Neuronal stem cell (in vitro differentiated cells): Measurements from ENCODE around the gene NEK3.

Experiments
- DNase-seq: peaks from one replicate; pipeline ENCODE4 v3.0.0-alpha.2; 2013; ENCODE audit warnings: low spot score
- H2AFZ ChIP-seq: one replicate; pipeline ENCODE4 v1.6.1; 2013; ENCODE audit warnings: mild to moderate bottlenecking, low read length, inconsistent platforms
- H2AK5ac ChIP-seq: 2 replicates; pipeline ENCODE4 v1.6.1; 2013; ENCODE audit warnings: low read depth, mild to moderate bottlenecking, inconsistent platforms, low read length, moderate library complexity, mixed read lengths
- H2BK120ac ChIP-seq: 2 replicates; pipeline ENCODE4 v1.6.1; 2013; ENCODE audit warnings: low read depth, mild to moderate bottlenecking, inconsistent platforms, low read length, moderate library complexity, mixed read lengths
- H2BK12ac ChIP-seq: one replicate; pipeline ENCODE4 v1.6.1; 2013; ENCODE audit warnings: low read length, inconsistent platforms
- H2BK15ac ChIP-seq: 2 replicates; pipeline ENCODE4 v1.6.1; 2013; ENCODE audit warnings: mild to moderate bottlenecking, low read length, inconsistent platforms, mixed read lengths
- H2BK5ac ChIP-seq: one replicate; pipeline ENCODE4 v1.6.1; 2013; ENCODE audit warnings: inconsistent platforms, mild to moderate bottlenecking, low read length, moderate library complexity
- H3K14ac ChIP-seq: one replicate; pipeline ENCODE4 v1.6.1; 2013; ENCODE audit warnings: low read length, inconsistent platforms
- H3K18ac ChIP-seq: 2 replicates; pipeline ENCODE4 v1.6.1; 2013; ENCODE audit warnings: low read length, inconsistent platforms
- H3K23ac ChIP-seq: 2 replicates; pipeline ENCODE4 v1.6.1; 2013; ENCODE audit warnings: low read depth, mild to moderate bottlenecking, mixed read lengths, low read length, inconsistent platforms; ENCODE audit not compliant: poor library complexity
- H3K27ac ChIP-seq: replicated peaks from 3 replicates; pipeline ENCODE4 v1.5.1; 2013; ENCODE audit warnings: low read length, inconsistent platforms
- H3K27me3 ChIP-seq, 3 experiments: 2 replicates each; pipeline ENCODE4 v1.6.1; 2013; ENCODE audit warnings: low read length in 3 of 3, mild to moderate bottlenecking in 2 of 3, inconsistent platforms in 1 of 3, low read depth in 1 of 3, mixed read lengths in 1 of 3, moderate library complexity in 1 of 3; ENCODE audit not compliant: control insufficient read depth in 3 of 3, insufficient read depth in 3 of 3
- H3K36me3 ChIP-seq, 2 donors: replicated peaks in 1 of 2; 2 replicates each; pipeline ENCODE4 v1.6.1; 2013; ENCODE audit warnings: low read length in 2 of 2; ENCODE audit not compliant: control insufficient read depth in 2 of 2, insufficient read depth in 2 of 2
- H3K4ac ChIP-seq: 2 replicates; pipeline ENCODE4 v1.6.1; 2013; ENCODE audit warnings: inconsistent platforms, mild to moderate bottlenecking, low read length, moderate library complexity
- H3K4me1 ChIP-seq, 2 donors: 1 replicate in 1 of 2; 2 replicates in 1 of 2; pipeline ENCODE4 v1.6.1; 2013; ENCODE audit warnings: low read length in 2 of 2, low read depth in 1 of 2; ENCODE audit not compliant: control insufficient read depth in 2 of 2, insufficient read depth in 1 of 2
- H3K4me2 ChIP-seq: one replicate; pipeline ENCODE4 v1.6.1; 2013; ENCODE audit warnings: mild to moderate bottlenecking, low read length, inconsistent platforms; ENCODE audit not compliant: insufficient read depth, poor library complexity, severe bottlenecking
- H3K4me3 ChIP-seq, 2 donors: 2 replicates each; pipeline ENCODE4 v1.5.1; 2013; ENCODE audit warnings: low read length in 2 of 2, mild to moderate bottlenecking in 2 of 2, inconsistent platforms in 1 of 2, moderate library complexity in 1 of 2
- H3K79me1 ChIP-seq: one replicate; pipeline ENCODE4 v1.6.1; 2013; ENCODE audit warnings: low read depth, mild to moderate bottlenecking, inconsistent platforms, low read length, moderate library complexity
- H3K9ac ChIP-seq: one replicate; pipeline ENCODE4 v1.6.1; 2013; ENCODE audit warnings: mild to moderate bottlenecking, low read depth, low read length, inconsistent platforms; ENCODE audit not compliant: poor library complexity
- H3K9me3 ChIP-seq, 2 donors: replicated peaks in 1 of 2; 2 replicates each; pipeline versions ENCODE3 to v1.6.1; 2013; ENCODE audit warnings: low read length in 2 of 2, mild to moderate bottlenecking in 2 of 2, inconsistent platforms in 1 of 2, low read depth in 1 of 2, mixed read lengths in 1 of 2, moderate library complexity in 1 of 2; ENCODE audit not compliant: control insufficient read depth in 2 of 2, insufficient read depth in 1 of 2
- H4K8ac ChIP-seq: one replicate; pipeline ENCODE4 v1.6.1; 2013; ENCODE audit warnings: low read depth, mild to moderate bottlenecking, inconsistent platforms, low read length, moderate library complexity
- H4K91ac ChIP-seq: one replicate; pipeline ENCODE4 v1.6.1; 2013; ENCODE audit warnings: low read length, low read depth, mild to moderate bottlenecking, inconsistent platforms; ENCODE audit not compliant: poor library complexity
- WGBS, 2 donors: extraction: QIAGEN DNeasy Blood & Tissue Kit; methylation state at CpG; one replicate each; pipeline ENCODE4 v1.1.7; 2013; ENCODE audit warnings: missing lambda C conversion rate in 2 of 2, mixed read lengths in 1 of 2; ENCODE audit not compliant: insufficient read length in 2 of 2, insufficient replicate concordance in 1 of 2; ENCODE audit errors: extremely low coverage in 2 of 2; 5-methylcytosine and 5-hydroxymethylcytosine counted together

The NEK3 gene

DNA sequence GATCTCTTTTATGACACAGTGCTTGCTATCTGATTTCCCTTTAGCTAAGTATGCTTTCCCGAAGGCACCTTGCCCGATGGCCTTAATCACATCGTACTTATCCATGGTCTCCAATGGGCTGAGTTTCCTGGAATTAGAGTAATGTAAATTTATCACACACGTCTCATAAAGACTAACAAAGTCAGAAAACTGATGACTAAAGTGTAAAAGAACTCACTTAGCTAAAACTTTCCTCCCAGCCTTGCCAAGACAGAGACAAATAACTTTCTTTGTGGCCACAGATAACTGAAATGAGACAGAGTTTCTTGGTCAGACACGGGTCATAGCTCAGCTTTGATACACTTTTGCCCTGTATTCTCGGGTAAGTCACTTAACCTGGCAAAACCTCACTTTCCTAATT, 32.0 kb downstream of the NEK3 start:
- no peak overlapping the region for H3K9ac ChIP-seq
- peaks cover 3 to 7% of the 10 kb centered on the region in 2 donors for H3K4me1 ChIP-seq
- DNase-seq = no peak
- H2BK5ac ChIP-seq = no peak overlapping the region
- no peak overlapping the region for H3K4ac ChIP-seq
- no peak overlapping the region for H3K14ac ChIP-seq
- no CpG with 5 or more reads among the region's 6 CpGs for whole genome bisulfite sequencing, 2 donors
- H2BK120ac ChIP-seq = no peak overlapping the region
- peaks cover 8 to 19% of the 10 kb centered on the region in 2 donors for H3K36me3 ChIP-seq
- H3K18ac ChIP-seq = no peak overlapping the region
- no peak overlapping the region for H2AK5ac ChIP-seq
- H3K79me1 ChIP-seq = no peaks in the 10 kb centered on the region
- no peak overlapping the region for H2BK12ac ChIP-seq
- H3K4me2 ChIP-seq = no peak overlapping the region
- H3K9me3 ChIP-seq = peaks cover 2 to 9% of the 10 kb centered on the region in 2 donors
- H3K27ac ChIP-seq = no peak overlapping the region
- H4K8ac ChIP-seq = no peak overlapping the region
- H4K91ac ChIP-seq = no peak overlapping the region
- no peak overlapping the region for H3K4me3 ChIP-seq
- H2AFZ ChIP-seq = peak overlapping the region; percentile 18
- H3K27me3 ChIP-seq = peaks cover 0 to 7% (median 0%) of the 10 kb centered on the region in 3 experiments
- H2BK15ac ChIP-seq = no peak overlapping the region
- H3K23ac ChIP-seq = no peak overlapping the region

DNA sequence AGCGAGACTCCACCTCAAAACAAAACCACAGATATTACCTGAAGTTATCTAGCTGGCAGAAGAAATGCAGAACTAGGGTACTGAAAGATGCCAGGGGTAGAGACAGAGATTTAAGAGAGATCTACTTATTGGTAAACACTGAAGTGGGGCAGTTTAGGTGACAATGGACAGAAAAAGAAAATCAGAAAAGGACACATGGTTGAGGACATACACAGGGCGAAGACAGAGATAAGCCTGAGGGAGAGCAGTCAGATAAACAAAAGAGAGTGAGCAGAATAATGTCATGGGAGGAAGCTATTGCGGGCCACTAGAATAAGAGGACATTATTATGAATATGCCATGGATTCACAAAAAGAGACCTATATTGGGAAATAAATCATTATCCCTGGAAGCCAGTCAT, 33.9 kb downstream of the NEK3 start:
- no peak overlapping the region for H3K14ac ChIP-seq
- no peak overlapping the region for H2AK5ac ChIP-seq
- no peak overlapping the region for H4K91ac ChIP-seq
- no peak overlapping the region for H3K23ac ChIP-seq
- peaks cover 0 to under 1% of the 10 kb centered on the region in 2 donors for H3K36me3 ChIP-seq
- H3K4me2 ChIP-seq = no peak overlapping the region
- no peak overlapping the region for H3K27ac ChIP-seq
- no peak overlapping the region for H3K9ac ChIP-seq
- peaks cover 3 to 7% of the 10 kb centered on the region in 2 donors for H3K4me1 ChIP-seq
- no peaks in the 10 kb centered on the region for H3K79me1 ChIP-seq
- DNase-seq = no peak
- no peak overlapping the region for H2BK120ac ChIP-seq
- H3K4ac ChIP-seq = no peak overlapping the region
- no peak overlapping the region for H3K18ac ChIP-seq
- WGBS, 2 donors = no CpG with 5 or more reads among the region's 3 CpGs
- H4K8ac ChIP-seq = no peak overlapping the region
- no peak overlapping the region for H2BK15ac ChIP-seq
- no peak overlapping the region for H3K4me3 ChIP-seq
- H3K9me3 ChIP-seq = no peaks in the 10 kb centered on the region
- H2BK12ac ChIP-seq = no peak overlapping the region
- H2AFZ ChIP-seq = no peak overlapping the region
- H2BK5ac ChIP-seq = no peak overlapping the region
- peaks cover 0 to 10% (median 0%) of the 10 kb centered on the region in 3 experiments for H3K27me3 ChIP-seq

DNA sequence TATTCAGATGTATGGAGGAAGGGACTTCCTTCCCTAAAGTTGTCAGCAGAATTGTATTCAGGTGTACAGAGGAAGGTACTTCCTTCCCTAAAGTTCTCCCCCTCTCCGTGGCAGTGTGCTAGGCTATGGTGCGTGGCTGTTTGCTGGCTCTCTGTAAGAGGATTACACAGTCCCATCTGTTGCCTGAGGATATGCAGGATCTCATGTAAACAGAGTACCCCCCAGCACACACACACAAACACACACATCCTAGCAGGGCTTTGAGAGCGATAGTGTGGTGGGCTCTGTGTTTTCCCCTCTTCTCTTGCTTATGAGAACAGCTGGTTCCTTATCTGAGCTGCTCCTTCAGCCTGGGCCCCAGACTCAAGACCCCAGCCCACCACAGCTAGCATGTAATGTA, 40.8 kb downstream of the NEK3 start:
- no peak overlapping the region for H2AFZ ChIP-seq
- no peak overlapping the region for H2BK5ac ChIP-seq
- H2AK5ac ChIP-seq = no peak overlapping the region
- no peaks in the 10 kb centered on the region for H3K79me1 ChIP-seq
- H3K4ac ChIP-seq = no peak overlapping the region
- no peaks in the 10 kb centered on the region for H3K4me1 ChIP-seq
- no peak overlapping the region for H4K91ac ChIP-seq
- H2BK15ac ChIP-seq = no peak overlapping the region
- no peak for DNase-seq
- H3K9ac ChIP-seq = no peak overlapping the region
- H4K8ac ChIP-seq = no peak overlapping the region
- no CpG with 5 or more reads among the region's 3 CpGs for WGBS, 2 donors
- H2BK120ac ChIP-seq = no peak overlapping the region
- H3K4me2 ChIP-seq = no peak overlapping the region
- H3K23ac ChIP-seq = no peak overlapping the region
- H2BK12ac ChIP-seq = no peak overlapping the region
- H3K27me3 ChIP-seq = peaks cover 0 to 15% (median 0%) of the 10 kb centered on the region in 3 experiments
- no peak overlapping the region for H3K27ac ChIP-seq
- H3K4me3 ChIP-seq = no peak overlapping the region
- no peak overlapping the region for H3K18ac ChIP-seq
- H3K9me3 ChIP-seq = no peaks in the 10 kb centered on the region
- H3K14ac ChIP-seq = no peak overlapping the region
- no peaks in the 10 kb centered on the region for H3K36me3 ChIP-seq

DNA sequence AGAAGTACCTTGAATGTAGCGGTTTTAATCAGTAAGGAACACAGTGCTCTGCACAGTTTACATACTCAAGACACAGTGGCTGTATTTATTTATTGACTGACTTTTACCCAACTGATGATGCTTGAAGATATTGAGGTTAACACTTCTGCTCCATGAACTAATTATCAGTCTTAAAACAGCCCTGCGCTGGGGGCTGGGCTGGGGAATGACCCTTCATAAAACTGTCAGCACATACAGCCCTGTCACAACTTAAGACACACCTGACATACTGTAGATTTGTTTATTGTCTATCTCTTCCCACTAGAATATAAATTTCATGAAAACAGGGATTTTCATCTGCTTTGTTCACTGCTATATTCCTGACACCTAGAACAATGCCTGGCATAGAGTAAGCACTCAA, 41.3 kb downstream of the NEK3 start:
- no peak overlapping the region for H4K8ac ChIP-seq
- H3K4me1 ChIP-seq = no peaks in the 10 kb centered on the region
- H3K9me3 ChIP-seq = no peaks in the 10 kb centered on the region
- H3K79me1 ChIP-seq = no peaks in the 10 kb centered on the region
- no peak overlapping the region for H2AFZ ChIP-seq
- no peak overlapping the region for H2BK120ac ChIP-seq
- H3K23ac ChIP-seq = no peak overlapping the region
- no peak overlapping the region for H2AK5ac ChIP-seq
- H4K91ac ChIP-seq = no peak overlapping the region
- H3K18ac ChIP-seq = no peak overlapping the region
- no peak for DNase-seq
- H3K4me2 ChIP-seq = no peak overlapping the region
- no peak overlapping the region for H2BK5ac ChIP-seq
- no peak overlapping the region for H3K14ac ChIP-seq
- H3K36me3 ChIP-seq = no peaks in the 10 kb centered on the region
- no peak overlapping the region for H3K9ac ChIP-seq
- H3K4me3 ChIP-seq = no peak overlapping the region
- no peak overlapping the region for H3K27ac ChIP-seq
- peaks cover 0 to 13% (median 0%) of the 10 kb centered on the region in 3 experiments for H3K27me3 ChIP-seq
- no peak overlapping the region for H2BK12ac ChIP-seq
- H3K4ac ChIP-seq = no peak overlapping the region
- H2BK15ac ChIP-seq = no peak overlapping the region
- no CpG with 5 or more reads among the region's 2 CpGs for WGBS, 2 donors
